Measurements from ENCODE around the gene GAPDH.
A peak's percentile ranks its signal among the peaks of the same experiment; 100 is the strongest.

GRCh38 chr12:6535697-6535946 lies 1.3 kb downstream of the GAPDH start:
- TF ChIP-seq CTCF (IDR thresholded peaks at IDR 0.05) (no peak), POLR2A (IDR thresholded peaks at IDR 0.05; ENCODE audit: low read length) (no peak), MAX (IDR thresholded peaks at IDR 0.05) (no peak), NR3C1 (IDR thresholded peaks at IDR 0.05) (no peak), USF2 (IDR thresholded peaks at IDR 0.05) (no peak), BCL3 (IDR thresholded peaks at IDR 0.05) (no peak), CHD4 (IDR thresholded peaks at IDR 0.05; ENCODE audit: borderline replicate concordance) (no peak), EHMT2 (IDR thresholded peaks at IDR 0.05; ENCODE audit: low read depth) (no peak), MAFK (IDR thresholded peaks at IDR 0.05; ENCODE audit: partially characterized antibody) (no peak), HOXA7 (CRISPR knock-in tag; IDR thresholded peaks at IDR 0.05) (no peak), POLR2AphosphoS2 (conservative IDR thresholded peaks at IDR 0.05; ENCODE audit: low read length) (0 out of 2 replicates have a peak, but pooled peaks have one; percentile 32)

Measured in A549 (cell line).